ENCODE measurements around the gene RIT1. TPM values are rescaled to one million over a fixed set of nuclear protein-coding genes. Genes with fewer than 3 reads are reported as not detected.

Gene RIT1
- total and polyA plus RNA-seq, 2 of the 13 experiments (the other 11 are each of a cell fraction or from before 2014, with no cell fraction given), result 12.2 to 32.2 TPM

DNA sequence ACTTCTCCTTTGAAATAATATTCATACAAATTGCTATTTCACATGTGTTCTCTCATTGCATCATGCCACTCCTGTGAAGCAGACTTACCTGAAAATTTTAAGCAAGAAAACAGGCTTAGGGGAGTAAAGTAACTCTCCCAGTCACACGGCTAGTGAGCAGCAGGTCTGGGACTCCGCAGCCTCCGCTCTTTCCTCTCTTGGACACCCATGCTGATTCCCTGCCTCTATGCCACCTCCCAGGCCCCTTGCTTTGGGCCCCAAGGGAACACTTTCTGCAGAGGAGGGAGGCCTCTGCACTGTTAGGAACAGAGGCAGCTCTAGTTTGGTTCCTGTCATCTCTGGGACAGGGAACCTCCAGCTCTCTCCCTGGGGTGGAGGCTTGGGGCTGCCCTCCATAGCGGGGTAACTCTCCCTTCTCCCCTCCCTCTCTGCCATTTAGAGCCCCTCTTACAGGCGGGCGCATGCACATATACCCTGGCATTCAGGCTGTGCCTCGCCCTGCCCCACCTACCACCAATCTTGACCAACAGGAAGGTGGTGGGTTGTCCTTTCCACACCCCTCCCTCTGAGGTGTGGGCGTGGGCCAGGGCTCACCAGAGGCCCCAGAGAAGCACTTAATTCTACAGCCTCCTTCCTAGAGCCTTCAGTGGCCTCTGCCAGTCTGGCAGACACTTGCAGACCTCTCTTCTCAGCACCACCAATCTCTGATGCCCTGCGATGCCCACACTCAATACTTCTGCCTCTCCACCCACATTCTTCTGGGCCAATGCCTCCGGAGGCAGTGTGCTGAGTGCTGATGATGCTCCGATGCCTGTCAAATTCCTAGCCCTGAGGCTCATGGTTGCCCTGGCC lies 30.1 kb upstream of the RIT1 start, which contains the start of gene RXFP4:
Gene RXFP4, plus strand, starts transcription at position 646 of the 852 bp plus-strand sequence. Its CDS starts 72 bp downstream, at position 718.
- intact Hi-C loops (cut with micrococcal nuclease; ENCODE audit: unreplicated experiment), result loop anchor here (5.0 kb wide), 2 partner anchors 36 to 356 kb away; partner anchors contain the start of genes ARHGEF2, GLMP and VHLL
- Histone ChIP-seq H3K27me3 (ENCODE audit: control insufficient read depth in 1 of 2, insufficient read depth in 2 of 2, low read length in 2 of 2) (no peaks in the 10 kb centered on the region), H3K4me3 (replicated peaks in 1 of 3; ENCODE audit: insufficient read depth in 1 of 3, low read depth in 2 of 3, low read length in 3 of 3) (peak within 1 kb of the TSS; percentile 50 to 65 (median 54); a peak in 5 of 6 replicates), H3K4me1 (ENCODE audit: insufficient read depth, low read length) (peaks cover 77% of the 10 kb centered on the region), H2AFZ (ENCODE audit: low read length) (no peak within 1 kb of the TSS), H4K20me1 (ENCODE audit: insufficient read depth, low read length) (no peaks in the 10 kb centered on the region), H3K79me2 (ENCODE audit: insufficient read depth, low read length) (peaks cover 12% of the 10 kb centered on the region), H3K9me3 (ENCODE audit: low read length) (no peaks in the 10 kb centered on the region), H3K9ac (ENCODE audit: insufficient read depth, low read depth, low read length) (peak within 1 kb of the TSS; percentile 67), H3K4me2 (ENCODE audit: low read depth, low read length) (peak within 1 kb of the TSS; percentile 86), H3K36me3 (replicated peaks in 1 of 2; ENCODE audit: control insufficient read depth in 1 of 2, insufficient read depth in 2 of 2, low read length in 2 of 2) (no peaks in the 10 kb centered on the region; a peak in 1 of 5 replicates), H3K27ac (ENCODE audit: extremely low read length, insufficient read depth, low read length) (peak within 1 kb of the TSS; percentile 84)
- in situ Hi-C loops (cut with HindIII; ENCODE audit: extremely low pct_ligation_motif_present, low pct_unique_long_range_greater_than_20kb), result loop anchor here (10.0 kb wide), 1 partner anchor 124 kb away; the partner anchor contains the start of gene RAB25
- WGBS (ENCODE audit: low lambda C conversion rate), result 18% methylated on average over 10 of the region's 11 CpGs
- ATAC-seq (peak; percentile 58), FAIRE-seq (peak; percentile 81), DNase-seq (ENCODE audit: low spot score) (peak; percentile 50)
- ChIA-PET POLR2A (interaction anchor here (1.0 to 7.2 kb wide), 15 partner anchors 8 to 132 kb away, joined by 3 to 390 read pairs (median 6); partner anchors contain the start of genes ARHGEF2, LAMTOR2 and SYT11), CTCF (ENCODE audit: low intra/inter-chr PET ratio, low total read pairs) (no interaction called here)
- BruUV-seq (replicated peaks), result TSS peak; percentile 32
- TF ChIP-seq ZNF354B (CRISPR knock-in tag; IDR thresholded peaks at IDR 0.05) (0 out of 2 replicates have a peak, but pooled peaks have one; percentile 49), NR0B2 (CRISPR knock-in tag; IDR thresholded peaks at IDR 0.05) (no peak), ZNF609 (CRISPR knock-in tag; IDR thresholded peaks at IDR 0.05; ENCODE audit: borderline replicate concordance) (peak; percentile 42; the same call in 1 of the 2 replicates), U2AF2 (IDR thresholded peaks at IDR 0.05; ENCODE audit: low read depth, low read length) (0 out of 2 replicates have a peak, but pooled peaks have one; percentile 25), HMGXB3 (CRISPR knock-in tag; IDR thresholded peaks at IDR 0.05; ENCODE audit: borderline replicate concordance) (0 out of 2 replicates have a peak, but pooled peaks have one; percentile 11), POLR2G (IDR thresholded peaks at IDR 0.05; ENCODE audit: low read depth, low read length) (peak; percentile 76), HNRNPL (IDR thresholded peaks at IDR 0.05; ENCODE audit: low read depth, low read length) (peak; percentile 88), ZNF75D (CRISPR knock-in tag; IDR thresholded peaks at IDR 0.05; ENCODE audit: borderline replicate concordance) (no peak)
- TF ChIP-seq, protein P1, sequence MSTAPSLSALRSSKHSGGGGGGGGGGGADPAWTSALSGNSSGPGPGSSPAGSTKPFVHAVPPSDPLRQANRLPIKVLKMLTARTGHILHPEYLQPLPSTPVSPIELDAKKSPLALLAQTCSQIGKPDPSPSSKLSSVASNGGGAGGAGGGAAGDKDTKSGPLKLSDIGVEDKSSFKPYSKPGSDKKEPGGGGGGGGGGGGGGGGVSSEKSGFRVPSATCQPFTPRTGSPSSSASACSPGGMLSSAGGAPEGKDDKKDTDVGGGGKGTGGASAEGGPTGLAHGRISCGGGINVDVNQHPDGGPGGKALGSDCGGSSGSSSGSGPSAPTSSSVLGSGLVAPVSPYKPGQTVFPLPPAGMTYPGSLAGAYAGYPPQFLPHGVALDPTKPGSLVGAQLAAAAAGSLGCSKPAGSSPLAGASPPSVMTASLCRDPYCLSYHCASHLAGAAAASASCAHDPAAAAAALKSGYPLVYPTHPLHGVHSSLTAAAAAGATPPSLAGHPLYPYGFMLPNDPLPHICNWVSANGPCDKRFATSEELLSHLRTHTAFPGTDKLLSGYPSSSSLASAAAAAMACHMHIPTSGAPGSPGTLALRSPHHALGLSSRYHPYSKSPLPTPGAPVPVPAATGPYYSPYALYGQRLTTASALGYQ (CRISPR knock-in tag; IDR thresholded peaks at IDR 0.05), result 0 out of 2 replicates have a peak, but pooled peaks have one; percentile 21
